Bronchial epithelial cell (primary cell): Measurements from ENCODE around the gene KY. TPM values are rescaled to one million over a fixed set of nuclear protein-coding genes. Genes with fewer than 3 reads are reported as not detected.

Experiments
- DNase-seq: peaks from one replicate; pipeline ENCODE4 v3.0.0-alpha.2; 2010; ENCODE audit warnings: low read depth
- FAIRE-seq: peaks from 2 replicates; lab custom pipeline; 2011; peaks lifted over from hg19 to GRCh38; lab: Jason Lieb, UNC
- H3K27me3 ChIP-seq: 2 replicates; pipeline ENCODE4 v1.5.1; 2011; ENCODE audit warnings: low read length; ENCODE audit not compliant: control insufficient read depth, insufficient read depth
- H3K36me3 ChIP-seq: 2 replicates; pipeline ENCODE4 v1.5.1; 2011; ENCODE audit warnings: low read length; ENCODE audit not compliant: control insufficient read depth, insufficient read depth
- H3K4me3 ChIP-seq: 2 replicates; pipeline ENCODE4 v1.5.1; 2011; ENCODE audit warnings: mild to moderate bottlenecking, low read depth, low read length, control low read depth
- total RNA-seq: library from RNA; depleted of rRNA; stranded (reverse); fragments of >200 nt; gene quantifications from 2 replicates; pipeline ENCODE4 v1.2.1, GENCODE V29; 2014
- TF ChIP-seq, protein P1 (sequence below): IDR thresholded peaks from 2 replicates; pipeline ENCODE4 v1.5.1; 2011; ENCODE audit warnings: mild to moderate bottlenecking, moderate library complexity, low read length, control low read depth, inconsistent platforms; ENCODE audit not compliant: insufficient read depth, severe bottlenecking

KY gene
- total RNA-seq, 1 donor from 2014 or later = not detected

DNA sequence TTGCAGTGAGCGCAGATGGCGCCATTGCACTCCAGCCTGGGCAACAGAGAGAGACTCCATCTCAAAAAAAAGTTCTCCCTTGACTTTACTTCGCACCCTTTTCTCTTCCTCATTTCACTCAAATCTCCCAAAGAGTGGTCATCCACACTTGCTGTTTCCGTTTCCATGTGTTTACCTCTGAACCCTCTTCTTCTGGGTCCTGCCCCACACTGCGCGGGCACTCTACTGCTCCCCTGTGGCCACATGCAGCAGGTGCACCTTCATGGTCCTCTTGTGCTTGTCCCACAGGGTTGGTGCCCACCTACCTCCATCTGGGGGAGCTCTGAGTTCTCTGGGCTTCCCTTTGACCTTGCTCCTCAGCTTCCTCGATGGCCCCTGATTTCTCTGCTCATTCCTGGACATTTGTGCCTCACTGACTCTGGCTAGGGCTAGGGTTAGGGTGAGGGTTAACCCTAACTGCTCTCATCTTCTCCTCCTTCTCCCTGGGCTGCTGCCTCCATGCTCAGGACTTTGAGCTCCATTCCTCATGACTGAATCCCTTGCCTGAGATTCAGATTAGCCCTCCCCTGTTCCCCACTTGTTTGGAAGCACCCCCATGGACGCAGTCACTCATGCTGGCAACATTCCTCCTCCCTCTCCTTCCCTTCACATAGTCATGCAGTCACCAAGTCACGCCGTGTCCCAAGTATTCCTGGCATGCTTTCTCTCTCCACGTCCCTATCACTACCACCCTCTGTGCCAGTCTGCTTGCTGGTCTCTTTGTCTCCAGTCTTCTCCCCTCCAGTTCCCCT, 26.6 kb upstream of the KY start:
- Histone ChIP-seq H3K36me3 (no peaks in the 10 kb centered on the region), H3K4me3 (no peak overlapping the region), H3K27me3 (no peaks in the 10 kb centered on the region)
- FAIRE-seq (no peak), DNase-seq (no peak)
- TF ChIP-seq, protein P1, sequence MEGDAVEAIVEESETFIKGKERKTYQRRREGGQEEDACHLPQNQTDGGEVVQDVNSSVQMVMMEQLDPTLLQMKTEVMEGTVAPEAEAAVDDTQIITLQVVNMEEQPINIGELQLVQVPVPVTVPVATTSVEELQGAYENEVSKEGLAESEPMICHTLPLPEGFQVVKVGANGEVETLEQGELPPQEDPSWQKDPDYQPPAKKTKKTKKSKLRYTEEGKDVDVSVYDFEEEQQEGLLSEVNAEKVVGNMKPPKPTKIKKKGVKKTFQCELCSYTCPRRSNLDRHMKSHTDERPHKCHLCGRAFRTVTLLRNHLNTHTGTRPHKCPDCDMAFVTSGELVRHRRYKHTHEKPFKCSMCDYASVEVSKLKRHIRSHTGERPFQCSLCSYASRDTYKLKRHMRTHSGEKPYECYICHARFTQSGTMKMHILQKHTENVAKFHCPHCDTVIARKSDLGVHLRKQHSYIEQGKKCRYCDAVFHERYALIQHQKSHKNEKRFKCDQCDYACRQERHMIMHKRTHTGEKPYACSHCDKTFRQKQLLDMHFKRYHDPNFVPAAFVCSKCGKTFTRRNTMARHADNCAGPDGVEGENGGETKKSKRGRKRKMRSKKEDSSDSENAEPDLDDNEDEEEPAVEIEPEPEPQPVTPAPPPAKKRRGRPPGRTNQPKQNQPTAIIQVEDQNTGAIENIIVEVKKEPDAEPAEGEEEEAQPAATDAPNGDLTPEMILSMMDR = peak; percentile 44

DNA sequence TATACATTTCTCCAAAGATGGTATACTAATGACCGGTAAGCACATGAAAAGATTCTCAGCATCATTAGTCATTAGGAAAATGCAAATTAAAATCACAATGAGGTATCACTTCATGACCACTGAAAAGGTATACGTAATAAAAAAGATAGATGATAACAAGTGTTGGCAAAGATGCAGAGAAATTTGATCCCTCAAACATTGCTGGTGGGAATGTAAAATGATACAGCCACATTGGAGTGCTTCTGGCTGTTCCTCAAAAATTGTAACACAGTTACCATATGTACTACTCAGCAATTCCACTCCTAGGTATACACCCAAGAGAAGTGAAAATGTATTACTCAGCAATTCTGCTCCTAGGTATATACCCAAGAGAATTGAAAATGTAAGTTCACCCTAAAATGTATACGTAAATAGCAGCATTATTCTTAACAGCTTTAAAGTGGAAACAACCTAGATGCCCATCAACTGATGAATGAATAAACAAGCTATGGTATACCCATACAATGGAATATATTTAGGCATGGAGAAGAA, 25.0 kb upstream of the KY start:
- TF ChIP-seq, protein P1 = no peak
- no peak overlapping the region for H3K4me3 ChIP-seq
- FAIRE-seq (no peak), DNase-seq (peak; percentile 61)
- H3K36me3 ChIP-seq = no peaks in the 10 kb centered on the region
- no peaks in the 10 kb centered on the region for H3K27me3 ChIP-seq

DNA sequence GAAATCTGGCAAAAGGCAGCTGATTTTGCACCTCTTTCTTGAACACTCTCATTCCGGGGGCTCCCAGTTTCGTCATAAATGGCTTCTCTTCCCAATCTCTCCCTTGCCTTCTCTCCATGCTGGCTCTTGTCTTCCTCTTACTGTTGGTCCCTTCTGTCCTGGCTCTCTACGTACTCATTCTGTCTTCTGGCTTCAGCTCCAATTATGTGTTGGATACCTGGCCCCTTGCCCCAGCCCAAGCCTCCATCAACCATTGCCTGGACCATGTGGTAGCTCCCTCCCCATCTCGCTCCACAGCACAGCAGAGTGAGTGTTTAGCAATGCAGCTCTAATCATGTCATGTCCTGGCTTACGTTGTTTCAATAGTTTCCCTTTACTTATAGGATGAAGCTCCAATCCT, 21.7 kb upstream of the KY start:
- H3K36me3 ChIP-seq = no peaks in the 10 kb centered on the region
- TF ChIP-seq, protein P1 = no peak
- FAIRE-seq (peak; percentile 13), DNase-seq (no peak)
- no peaks in the 10 kb centered on the region for H3K27me3 ChIP-seq
- H3K4me3 ChIP-seq = no peak overlapping the region

DNA sequence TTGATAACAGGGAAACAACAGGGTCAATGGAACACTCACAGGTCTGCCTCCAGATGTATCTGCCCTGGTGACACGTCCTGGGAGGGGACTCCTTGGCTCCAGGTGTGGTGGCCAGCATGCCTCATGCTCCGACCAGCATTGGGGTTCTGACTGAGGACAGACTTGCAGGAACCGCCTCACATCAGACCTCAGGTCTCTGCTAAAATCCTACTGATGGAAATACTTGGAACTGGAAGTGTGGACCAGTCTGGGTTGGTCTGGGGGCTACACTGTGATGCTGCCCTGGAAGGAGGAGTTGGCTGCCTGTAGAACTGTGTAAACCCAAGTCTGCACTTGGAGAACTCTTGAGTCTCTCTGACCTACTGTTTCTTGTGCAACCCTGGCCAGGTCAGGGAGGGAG, 17.1 kb upstream of the KY start:
- H3K27me3 ChIP-seq = no peaks in the 10 kb centered on the region
- TF ChIP-seq, protein P1 = no peak
- peak; percentile 80 for FAIRE-seq
- H3K4me3 ChIP-seq = no peak overlapping the region
- H3K36me3 ChIP-seq = no peaks in the 10 kb centered on the region
- no peak for DNase-seq

DNA sequence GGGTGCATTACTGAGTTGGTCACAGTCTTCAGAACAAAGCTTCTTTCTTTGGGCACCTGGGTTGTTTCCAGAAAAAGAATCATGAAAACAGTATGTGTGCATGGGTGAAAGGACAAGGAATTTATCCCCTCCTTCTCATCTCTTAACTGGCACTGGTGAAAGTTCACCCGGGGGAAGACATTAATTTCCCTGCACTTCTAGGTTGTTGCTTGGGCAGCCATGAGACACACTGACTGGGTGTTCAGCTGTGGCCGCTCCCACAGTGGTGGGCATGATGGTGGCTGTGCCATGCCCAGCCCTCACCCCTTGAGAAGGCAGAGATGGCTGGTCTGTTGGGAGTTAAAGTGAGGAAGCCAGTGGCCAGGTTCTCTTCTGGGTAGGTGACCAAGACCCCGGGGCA, 16.6 kb upstream of the KY start:
- Histone ChIP-seq H3K36me3 (no peaks in the 10 kb centered on the region), H3K27me3 (no peaks in the 10 kb centered on the region), H3K4me3 (no peak overlapping the region)
- no peak for FAIRE-seq
- TF ChIP-seq, protein P1 = no peak
- no peak for DNase-seq
